ENCODE results near the gene TPSAB1.

- TF ChIP-seq CTCF (IDR thresholded peaks at IDR 0.05; ENCODE audit: insufficient read depth, low read length) (no peak), REST (IDR thresholded peaks at IDR 0.05; ENCODE audit: insufficient replicate concordance, low read depth) (no peak), POLR2AphosphoS5 (IDR thresholded peaks at IDR 0.05; ENCODE audit: low read depth) (no peak)
Observed at GRCh38 chr16:1291576-1291974, 51.1 kb downstream of the TPSAB1 start.

Measured in HL-60 (cell line).